Body of pancreas (tissue), 4 donors: ENCODE results near the gene RHOV. TPM values are rescaled to one million over a fixed set of nuclear protein-coding genes. Genes with fewer than 3 reads are reported as not detected.
A peak's percentile ranks its signal among the peaks of the same experiment; 100 is the strongest.

Experiments used
- ATAC-seq: fragments of 150-250 bp; one replicate; pipeline ENCODE4 v1.9.1; 2016
- DNase-seq, 4 donors: peaks; one replicate each; pipeline ENCODE4 v3.0.0-alpha.2; 2019
- H3K27ac ChIP-seq, 4 donors: fragments of 200-600 bp; sonication (generic); 1 replicate in 3 of 4; 2 replicates in 1 of 4; pipeline versions ENCODE4 v1.5.1 to v1.6.1; 2016 to 2019; ENCODE audit warnings: mild to moderate bottlenecking in 1 of 4, mixed read lengths in 1 of 4, moderate library complexity in 1 of 4
- H3K27me3 ChIP-seq, 2 donors: fragments of 200-600 bp; sonication (generic); one replicate each; pipeline ENCODE4 v1.6.0; 2016; ENCODE audit warnings: mild to moderate bottlenecking in 1 of 2
- H3K36me3 ChIP-seq, 2 donors: fragments of 200-600 bp; sonication (generic); replicated peaks in 1 of 2; 2 replicates each; pipeline ENCODE4 v1.5.1; 2016; ENCODE audit warnings: low read depth in 2 of 2; ENCODE audit not compliant: insufficient read depth in 1 of 2
- H3K4me1 ChIP-seq: fragments of 200-600 bp; sonication (generic); one replicate; pipeline ENCODE4 v1.6.0; 2016
- H3K4me3 ChIP-seq, 2 donors: fragments of 200-600 bp; sonication (generic); 1 replicate in 1 of 2; 2 replicates in 1 of 2; pipeline ENCODE4 v1.5.1; 2016 to 2019
- H3K9me3 ChIP-seq, 3 donors: fragments of 200-600 bp; sonication (generic); 1 replicate in 2 of 3; 2 replicates in 1 of 3; pipeline ENCODE4 v1.5.1; 2016
- CTCF ChIP-seq, 7 experiments: fragments of 450-650 bp in 4 of 7; fragments of 200-600 bp in 3 of 7; sonication (generic) in 3 of 7; IDR thresholded peaks; one replicate each; pipeline ENCODE4 v1.5.1; 2016 to 2019; ENCODE audit warnings: antibody characterized with exemption in 7 of 7
- POLR2A ChIP-seq, 3 donors: fragments of 450-650 bp; IDR thresholded peaks; one replicate each; pipeline ENCODE4 v1.6.1; 2016; ENCODE audit warnings: antibody characterized with exemption in 3 of 3, mild to moderate bottlenecking in 2 of 3
- WGBS, 2 donors: methylation state at CpG; one replicate each; pipeline ENCODE4 v1.1.5; 2017; 5-methylcytosine and 5-hydroxymethylcytosine counted together
- intact Hi-C: fragments of 100-400 bp; cut with DNase I; formaldehyde crosslinking; loops from one replicate; pipeline ENCODE4 v1.15.1; 2023
- total RNA-seq, 2 donors: library from RNA; depleted of rRNA; stranded (reverse); fragments of >200 nt; gene quantifications; one replicate each; pipeline ENCODE4 v1.1.0, GENCODE V29; 2016

Gene RHOV
- total RNA-seq, 2 donors from 2014 or later: 6.2 to 6.3 TPM

- no peaks in the 10 kb centered on the region for H3K27me3 ChIP-seq
- H3K4me3 ChIP-seq: no peak overlapping the region
- TF ChIP-seq POLR2A (IDR thresholded peaks at IDR 0.05) (no peak), CTCF (IDR thresholded peaks at IDR 0.05) (no peak)
- no peak overlapping the region for H3K27ac ChIP-seq
- WGBS, 2 donors: 75 to 88% methylated on average over 1 of the region's 1 CpG
- H3K9me3 ChIP-seq: no peaks in the 10 kb centered on the region
- ATAC-seq (no peak), DNase-seq (no peak)
- no peaks in the 10 kb centered on the region for H3K36me3 ChIP-seq
- H3K4me1 ChIP-seq: peaks cover 10% of the 10 kb centered on the region
- intact Hi-C loops: no loop called here
Measured at GRCh38 chr15:40878785-40879184, 4.8 kb upstream of the RHOV start.

GRCh38 chr15:40877694-40878093 is 3.7 kb upstream of the RHOV start:
- intact Hi-C loops: no loop called here
- ATAC-seq: no peak
- Histone ChIP-seq H3K27ac (no peak overlapping the region), H3K4me1 (peaks cover 21% of the 10 kb centered on the region), H3K9me3 (no peaks in the 10 kb centered on the region), H3K36me3 (no peaks in the 10 kb centered on the region), H3K27me3 (no peaks in the 10 kb centered on the region), H3K4me3 (no peak overlapping the region)
- DNase-seq: no peak
- WGBS, 2 donors: 37 to 41% methylated on average over 2 of the region's 2 CpGs
- TF ChIP-seq CTCF (IDR thresholded peaks at IDR 0.05): no peak
- no peak for TF ChIP-seq POLR2A (IDR thresholded peaks at IDR 0.05)

GRCh38 chr15:40875991-40876730 is 2.1 kb upstream of the RHOV start:
- TF ChIP-seq CTCF (IDR thresholded peaks at IDR 0.05): no peak
- TF ChIP-seq POLR2A (IDR thresholded peaks at IDR 0.05): no peak
- intact Hi-C loops: no loop called here
- Histone ChIP-seq H3K27me3 (no peaks in the 10 kb centered on the region), H3K4me3 (no peak overlapping the region), H3K36me3 (no peaks in the 10 kb centered on the region), H3K27ac (no peak overlapping the region), H3K9me3 (no peaks in the 10 kb centered on the region), H3K4me1 (peaks cover 35% of the 10 kb centered on the region)
- DNase-seq: no peak
- no peak for ATAC-seq
- WGBS, 2 donors: 88 to 91% methylated on average over 6 of the region's 6 CpGs

- no peaks in the 10 kb centered on the region for H3K36me3 ChIP-seq
- 29% methylated on average over 33 of the region's 33 CpGs; no CpG with 5 or more reads in 1 of the 2 donors for WGBS, 2 donors
- peak in 1 of 3 donors; percentile 18 for TF ChIP-seq POLR2A (IDR thresholded peaks at IDR 0.05)
- TF ChIP-seq CTCF (IDR thresholded peaks at IDR 0.05): no peak
- ATAC-seq (no peak), DNase-seq (peak in 2 of 4 donors; percentile 27 to 39)
- no peaks in the 10 kb centered on the region for H3K9me3 ChIP-seq
- no peaks in the 10 kb centered on the region for H3K27me3 ChIP-seq
- H3K27ac ChIP-seq: peak overlapping the region; percentile 95 to 100 (median 97)
- peak overlapping the region in 1 of 2 donors; percentile 26 for H3K4me3 ChIP-seq
- intact Hi-C loops: no loop called here
- peaks cover 53% of the 10 kb centered on the region for H3K4me1 ChIP-seq
Measured at GRCh38 chr15:40872791-40873693, 992 bp downstream of the RHOV start.
